T1000 (cell line): ENCODE results near the gene SERINC3.
A peak's percentile ranks its signal among the peaks of the same experiment; 100 is the strongest.
"Not testable (repeated sequence)": the region's sequence is repeated elsewhere in the genome, so short reads cannot be mapped to it uniquely, and the experiment has no call there.

ENCODE experiments used
- DNase-seq: peaks from one replicate; lab custom pipeline; 2025; ENCODE audit warnings: mixed read lengths; lab: John Stamatoyannopoulos, UW

The SERINC3 gene

DNA sequence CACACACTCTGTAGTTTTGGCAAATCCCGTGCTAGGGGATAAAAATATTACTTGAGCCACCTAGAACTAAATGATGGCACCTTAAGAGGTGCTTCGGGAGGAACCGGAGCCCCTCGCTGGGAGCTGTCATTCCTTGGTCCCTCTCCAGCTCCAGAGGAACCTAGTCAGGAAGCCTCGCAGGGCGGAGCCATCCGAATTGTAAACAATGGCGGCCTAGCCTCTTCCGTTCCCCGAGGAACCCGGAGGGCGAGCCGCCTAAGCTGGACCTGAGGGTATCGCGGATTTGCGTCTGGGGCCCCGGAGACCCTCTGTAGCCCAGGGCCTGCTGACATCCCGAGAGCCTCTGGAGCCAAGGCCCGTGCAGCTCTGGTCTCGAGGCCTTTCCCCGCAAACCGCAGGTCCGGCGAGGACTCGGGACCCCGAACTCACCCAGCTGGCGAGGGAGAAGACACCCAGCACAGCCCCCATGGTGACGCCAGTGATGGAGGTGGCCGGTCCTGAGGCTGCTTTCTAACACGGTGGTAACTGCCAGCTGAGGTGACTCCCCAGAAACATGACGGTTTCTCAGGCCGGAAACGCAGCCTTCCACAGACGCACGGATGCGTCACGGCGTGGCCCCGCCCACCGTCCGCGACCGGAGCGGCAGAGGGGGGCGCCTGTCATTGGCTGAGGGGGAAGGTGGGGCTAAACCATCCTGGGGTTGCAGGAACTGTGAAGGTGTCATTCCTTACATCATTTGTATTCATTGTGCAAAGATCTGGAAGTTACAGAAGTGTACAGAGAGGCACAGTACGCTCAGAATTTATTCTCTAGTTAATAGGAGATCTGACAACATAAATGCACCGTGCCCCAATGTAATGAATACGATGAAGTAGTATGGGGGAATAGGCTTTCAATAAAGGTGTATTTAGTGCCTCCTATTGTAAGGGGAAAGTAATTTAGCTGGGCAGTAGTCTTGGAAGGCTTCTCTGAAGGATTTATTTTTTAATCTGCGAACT lies at the start of gene SERINC3:
Gene SERINC3, minus strand, starts transcription at position 587 of the 998 bp plus-strand sequence. Its CDS starts 119 bp downstream, at position 468.
- DNase-seq, result peak; percentile 96

DNA sequence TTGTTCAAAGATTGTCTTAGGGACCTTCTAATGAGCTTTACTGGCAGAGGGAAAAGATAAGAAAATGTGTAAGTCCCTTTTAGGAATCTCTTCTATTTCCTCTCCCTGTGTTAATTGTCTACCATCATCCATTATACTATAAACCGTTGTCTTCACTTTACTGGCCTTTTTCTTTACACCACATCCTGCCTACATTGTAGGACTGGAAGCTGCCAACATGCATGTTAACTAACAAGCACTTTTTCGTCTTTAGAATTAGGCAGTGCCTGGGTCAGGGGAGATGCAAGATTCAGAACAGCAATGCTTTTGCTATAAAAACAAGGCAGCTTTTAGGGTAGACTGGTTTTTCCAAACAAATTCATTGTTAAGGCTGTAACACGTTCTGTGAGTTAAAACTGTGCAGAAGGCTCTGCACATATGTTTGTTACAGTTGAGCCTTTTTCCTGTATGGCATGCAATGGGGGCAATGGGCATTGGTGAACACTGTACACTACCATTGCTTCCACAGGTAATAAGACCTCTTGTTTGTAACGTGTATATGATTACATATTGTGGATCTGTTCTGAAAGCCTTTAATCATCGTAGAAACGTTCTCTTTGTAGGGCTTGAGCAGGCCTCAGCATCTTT lies 49.6 kb upstream of the SERINC3 start:
- DNase-seq, result no peak

DNA sequence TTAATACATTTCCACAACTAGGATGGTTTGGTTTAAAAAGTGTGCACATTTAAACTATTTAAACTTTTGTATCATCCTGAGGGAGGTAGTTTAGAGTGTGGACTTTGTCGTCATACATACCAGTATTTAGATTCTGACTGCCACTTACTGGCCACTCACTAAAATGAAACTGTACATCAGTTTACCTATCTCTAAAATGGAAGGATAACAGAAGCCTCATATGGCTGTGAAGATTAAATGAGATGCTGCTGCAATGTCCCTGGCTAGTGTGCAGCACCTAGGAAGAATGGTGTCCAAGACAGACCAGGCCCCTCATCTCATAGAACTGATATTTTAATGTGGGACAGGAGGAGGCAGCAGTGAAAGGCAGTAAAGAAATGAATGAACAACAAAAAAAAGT lies 48.5 kb upstream of the SERINC3 start:
- DNase-seq, result no peak

DNA sequence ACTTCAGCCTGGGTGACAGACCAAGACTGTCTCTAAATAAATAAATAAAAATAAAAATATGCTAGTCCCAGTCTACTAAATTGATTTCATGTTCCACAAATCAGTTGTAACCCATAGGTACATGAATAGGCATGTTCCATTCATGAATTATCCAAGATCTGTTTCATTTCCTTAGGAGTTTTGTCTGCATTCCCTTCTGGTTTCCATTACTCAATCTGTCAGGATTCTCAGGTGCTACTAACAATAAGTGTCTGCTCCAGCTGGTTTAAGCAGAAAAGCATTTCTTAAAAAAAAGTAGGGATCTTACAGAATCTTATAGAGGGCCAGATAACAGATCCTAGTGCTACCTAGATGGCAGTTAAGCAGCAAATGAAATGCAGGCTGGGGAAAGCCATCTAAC lies 44.9 kb upstream of the SERINC3 start:
- no peak for DNase-seq

DNA sequence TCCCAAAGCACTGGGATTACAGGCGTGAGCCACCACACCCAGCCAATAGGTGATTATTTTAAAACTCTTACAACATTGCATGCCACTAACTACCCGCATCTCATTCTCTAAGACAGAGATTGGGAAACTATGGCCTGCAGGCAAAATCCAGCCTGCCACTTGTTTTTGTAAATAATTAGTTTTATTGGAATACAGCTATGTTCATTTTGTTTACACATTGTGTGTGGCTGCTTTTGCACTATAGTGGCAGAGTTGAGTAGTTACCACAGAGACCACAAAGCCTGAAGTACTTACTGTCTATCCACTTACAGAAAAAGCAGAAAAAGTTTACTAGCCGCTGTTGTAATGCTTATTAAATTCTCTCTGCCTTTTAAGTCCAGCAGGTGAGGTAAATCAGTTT lies 44.1 kb upstream of the SERINC3 start:
- no peak for DNase-seq

DNA sequence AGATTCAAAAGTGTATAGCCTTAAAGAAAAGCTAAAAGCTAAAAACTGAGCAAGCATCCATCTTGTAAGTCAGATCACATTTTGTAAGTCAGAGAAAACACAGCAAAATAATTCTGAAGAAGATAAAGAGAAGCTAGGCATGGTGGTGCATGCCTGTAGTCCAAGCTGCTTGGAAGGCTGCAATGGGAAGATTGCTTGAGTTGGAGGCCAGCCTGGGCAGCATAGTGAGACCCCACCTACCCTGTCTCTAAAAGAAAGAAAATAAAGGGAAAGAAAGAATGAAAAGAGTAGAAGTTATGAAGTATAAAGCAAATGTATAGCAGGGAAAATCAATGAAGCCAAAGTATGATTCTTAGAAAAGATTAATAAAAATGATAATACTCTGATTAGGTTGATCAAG lies 40.0 kb upstream of the SERINC3 start:
- no peak for DNase-seq

DNA sequence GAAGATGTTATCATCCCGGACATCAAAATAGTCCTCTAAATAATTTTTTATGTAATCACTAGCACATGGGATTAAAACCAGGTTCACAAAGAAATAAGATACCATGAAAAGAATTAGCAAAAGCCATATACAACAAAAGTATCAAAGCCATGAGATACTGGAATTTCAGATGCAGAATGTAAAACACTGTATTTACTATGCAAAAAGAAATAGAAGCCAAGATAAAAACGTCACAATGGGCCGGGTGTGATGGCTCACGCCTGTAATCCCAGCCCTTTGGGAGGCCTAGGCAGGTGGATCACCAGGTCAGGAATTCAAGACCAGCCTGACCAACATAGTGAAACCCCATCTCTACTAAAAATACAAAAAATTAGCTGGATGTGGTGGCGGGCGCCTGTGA lies 38.9 kb upstream of the SERINC3 start:
- not testable (repeated sequence) for DNase-seq

DNA sequence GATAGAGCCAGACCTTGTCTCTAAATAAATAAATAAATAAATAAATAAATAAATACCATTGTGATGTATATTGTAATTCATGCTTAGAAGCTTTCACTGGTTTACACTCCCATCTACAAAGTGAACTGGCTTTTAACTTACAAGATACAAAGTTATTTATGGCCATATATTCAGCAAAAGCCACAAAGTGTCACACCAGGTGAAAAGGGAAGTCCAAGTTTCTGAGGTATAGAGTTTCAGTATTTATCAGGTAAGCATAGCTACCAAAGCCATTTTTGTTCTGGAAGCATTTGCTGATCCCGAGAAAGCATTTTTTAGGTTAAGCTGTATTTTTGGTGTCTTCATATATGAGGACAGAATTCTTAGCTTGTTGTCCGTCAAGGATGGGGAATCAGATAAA lies 38.4 kb upstream of the SERINC3 start:
- no peak for DNase-seq

DNA sequence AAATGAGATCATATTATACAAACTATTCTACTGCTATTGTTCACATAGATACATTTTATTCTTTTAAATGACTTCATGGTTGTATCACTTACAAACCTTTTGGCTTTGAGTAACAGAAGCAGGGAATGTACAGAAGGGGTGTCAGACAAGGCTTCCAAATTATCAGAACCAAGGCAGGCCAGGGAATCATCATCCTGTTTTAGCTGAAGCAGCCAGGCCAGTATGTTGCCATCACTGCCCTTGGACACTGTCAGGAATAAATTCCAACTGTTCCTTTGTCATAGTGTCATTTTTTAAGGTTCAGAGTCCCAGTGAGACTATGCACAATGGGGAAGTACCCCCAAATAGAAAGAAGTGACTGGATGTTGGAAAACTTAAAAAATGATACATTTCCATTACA lies 37.4 kb upstream of the SERINC3 start:
- DNase-seq, result no peak

DNA sequence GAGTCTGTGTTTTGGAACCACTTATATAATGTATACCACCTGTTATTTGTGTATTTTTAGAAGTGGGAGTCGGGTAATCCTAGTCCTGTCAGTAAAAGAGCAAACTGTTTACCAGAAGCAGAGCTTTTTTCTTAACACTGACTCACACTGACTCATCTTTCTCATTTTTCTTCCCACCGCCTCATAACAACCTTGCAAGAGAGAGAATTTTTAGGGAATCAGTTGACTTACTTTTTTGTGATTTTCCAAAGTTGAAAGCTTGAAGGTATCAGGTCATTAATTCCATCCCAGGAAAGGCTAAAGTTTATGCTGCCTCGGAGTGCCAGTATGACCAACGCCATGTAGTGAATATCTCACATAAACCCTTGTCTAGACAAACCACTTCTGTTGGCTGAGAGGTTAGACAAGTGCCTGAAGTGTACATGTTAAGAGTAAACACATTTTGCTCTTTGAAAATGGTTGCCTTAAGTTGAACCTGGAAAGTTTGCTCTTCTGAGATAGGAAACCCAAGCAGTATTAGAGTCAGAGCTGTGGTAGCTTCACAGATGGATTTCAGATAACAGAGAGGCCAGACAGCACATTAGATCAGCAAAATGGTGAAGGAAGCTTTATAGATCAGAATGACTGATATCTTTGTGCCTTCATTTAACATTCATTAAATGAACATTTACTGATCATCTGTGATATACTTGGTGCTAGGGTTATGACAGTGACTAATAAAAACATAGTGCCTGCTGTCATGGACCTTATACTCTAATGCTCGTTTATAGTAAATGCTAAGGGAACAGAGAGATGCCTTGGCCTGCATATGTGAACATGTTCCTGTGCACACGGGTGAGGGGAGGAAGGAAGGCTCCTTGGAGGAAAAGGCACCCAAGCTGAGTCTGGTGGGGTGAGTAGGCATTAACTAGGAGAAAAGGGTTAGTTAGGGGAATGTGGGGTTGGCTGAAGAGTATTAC lies 31.4 kb upstream of the SERINC3 start:
- no peak for DNase-seq

DNA sequence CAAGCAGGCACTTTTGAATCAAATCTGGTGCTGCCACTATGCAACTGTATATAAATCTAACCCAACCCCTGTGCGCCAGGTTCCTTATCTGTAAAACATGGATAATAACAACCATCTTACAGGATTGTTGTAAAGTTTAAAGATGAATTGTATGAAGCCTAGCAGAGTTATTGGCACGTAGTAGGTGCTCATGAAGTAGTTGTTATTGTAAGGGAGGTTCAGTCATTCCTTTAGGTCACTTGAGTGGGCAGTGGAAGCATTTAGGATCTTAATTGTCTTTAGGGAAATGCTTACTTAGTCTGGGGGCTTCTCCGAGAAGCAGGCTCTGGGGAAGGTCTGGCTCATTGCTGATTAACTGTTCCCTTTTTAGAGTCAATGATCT lies 30.7 kb upstream of the SERINC3 start:
- DNase-seq, result no peak

DNA sequence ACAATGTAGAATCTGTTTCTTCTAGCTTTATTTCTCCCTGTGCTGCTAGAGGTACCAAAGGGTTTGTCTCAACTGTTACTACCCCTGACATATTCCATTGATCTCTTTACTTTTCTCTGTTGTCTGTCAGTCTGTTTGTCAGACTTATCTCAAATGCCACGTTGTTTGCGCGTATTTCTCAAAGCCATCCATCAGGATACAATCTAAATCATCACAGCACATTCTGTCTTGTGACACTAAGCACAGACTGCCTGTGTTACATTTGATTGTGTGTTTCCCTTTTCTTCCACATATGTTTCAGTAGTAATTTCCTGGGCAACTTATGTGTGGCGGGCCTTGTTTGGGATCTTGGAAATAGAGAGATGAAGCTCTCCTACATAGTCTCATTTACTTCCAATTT lies 30.2 kb upstream of the SERINC3 start:
- no peak for DNase-seq

DNA sequence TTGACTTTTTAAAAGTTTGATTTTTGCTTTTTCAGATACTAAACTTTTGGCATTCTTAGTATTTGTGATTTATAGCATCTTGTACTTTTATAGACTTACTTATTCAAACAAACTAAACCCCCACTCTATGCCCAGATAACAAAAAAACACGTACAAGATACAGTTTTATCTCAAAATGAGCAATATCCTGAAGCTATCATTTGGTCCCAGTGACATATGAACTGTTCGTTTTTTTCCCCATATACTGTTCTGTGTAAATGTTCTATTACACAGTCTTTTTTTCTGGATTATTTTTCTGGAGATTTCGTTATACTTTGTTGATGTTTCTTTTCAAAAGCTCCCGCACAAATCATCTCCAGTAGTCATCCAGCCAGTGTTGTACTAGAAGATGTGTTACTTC lies 27.3 kb upstream of the SERINC3 start:
- DNase-seq, result no peak

DNA sequence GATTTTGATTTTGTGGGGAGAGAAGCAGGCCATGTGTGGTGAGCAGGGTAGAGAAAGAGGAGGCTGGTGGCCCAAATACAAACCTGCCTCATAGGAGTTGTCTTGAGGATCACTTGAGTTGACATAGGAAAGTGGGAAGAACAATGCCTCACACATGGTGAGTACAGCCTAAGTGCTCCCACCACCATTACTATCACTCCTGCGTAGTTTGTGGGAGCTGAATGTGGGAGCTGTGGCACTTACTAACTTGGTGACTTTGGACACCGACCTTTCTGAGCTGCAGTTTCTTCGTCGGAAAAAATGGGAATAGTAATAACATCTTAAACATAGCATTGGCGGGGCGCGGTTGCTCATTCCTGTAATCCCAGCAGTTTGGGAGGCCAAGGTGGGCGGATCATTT lies 25.5 kb upstream of the SERINC3 start:
- no peak for DNase-seq

DNA sequence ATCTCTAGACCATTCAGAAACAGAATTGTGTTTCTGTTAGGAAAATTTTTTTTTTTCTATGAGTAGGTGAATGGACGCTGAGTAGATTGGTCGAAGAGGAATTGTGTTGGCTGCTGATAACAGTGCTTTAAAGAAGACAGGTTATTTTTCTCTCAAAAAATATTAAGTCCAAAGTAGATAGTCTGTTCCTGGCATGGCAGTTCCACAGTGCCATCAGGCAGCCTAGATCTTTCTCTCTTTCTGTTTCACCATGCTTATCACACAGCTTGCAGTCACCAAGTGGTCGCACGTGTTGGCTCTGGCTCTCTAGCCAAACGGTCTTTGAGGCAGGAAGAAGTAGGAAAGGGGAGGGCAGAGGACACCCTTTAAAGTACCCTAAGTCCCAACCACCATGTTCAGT lies 22.4 kb upstream of the SERINC3 start:
- no peak for DNase-seq

DNA sequence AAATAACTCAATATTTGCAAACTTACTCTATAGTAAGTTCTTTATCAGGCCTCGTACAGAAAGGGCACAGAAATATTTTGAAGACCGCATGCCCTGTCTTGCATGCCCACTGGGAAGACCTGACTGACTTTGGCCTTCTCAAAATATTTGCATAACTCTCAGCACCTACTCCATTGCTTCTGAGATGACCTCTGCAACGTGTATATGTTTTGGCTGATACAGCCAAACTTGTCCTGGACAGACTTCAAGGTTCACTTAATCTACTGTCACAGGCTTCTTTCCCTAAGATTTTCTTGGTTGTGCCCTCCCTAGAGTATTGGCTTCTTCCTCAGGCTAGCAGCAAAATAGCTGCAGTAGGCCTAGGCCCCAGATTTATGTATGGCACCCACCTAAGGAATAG lies 21.5 kb upstream of the SERINC3 start:
- DNase-seq, result no peak

DNA sequence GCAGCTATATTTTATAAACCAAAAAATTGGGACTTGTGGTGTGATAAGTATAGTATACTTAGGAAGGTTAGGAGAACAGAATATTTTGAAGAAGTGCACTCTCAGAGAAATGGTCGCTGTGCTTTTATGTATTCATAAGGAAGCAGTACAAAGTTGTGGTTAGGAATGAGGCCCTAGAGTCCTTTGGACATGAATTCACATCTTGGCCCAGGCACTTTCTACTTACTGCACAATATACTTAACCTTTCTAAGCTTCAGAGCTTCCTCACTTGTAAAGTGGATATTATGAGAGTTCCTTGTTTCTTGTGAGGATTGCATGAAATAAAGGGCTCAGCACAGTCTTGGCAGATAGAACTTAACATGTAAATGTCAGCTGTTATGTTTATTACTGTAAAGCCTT lies 21.0 kb upstream of the SERINC3 start:
- DNase-seq, result no peak

DNA sequence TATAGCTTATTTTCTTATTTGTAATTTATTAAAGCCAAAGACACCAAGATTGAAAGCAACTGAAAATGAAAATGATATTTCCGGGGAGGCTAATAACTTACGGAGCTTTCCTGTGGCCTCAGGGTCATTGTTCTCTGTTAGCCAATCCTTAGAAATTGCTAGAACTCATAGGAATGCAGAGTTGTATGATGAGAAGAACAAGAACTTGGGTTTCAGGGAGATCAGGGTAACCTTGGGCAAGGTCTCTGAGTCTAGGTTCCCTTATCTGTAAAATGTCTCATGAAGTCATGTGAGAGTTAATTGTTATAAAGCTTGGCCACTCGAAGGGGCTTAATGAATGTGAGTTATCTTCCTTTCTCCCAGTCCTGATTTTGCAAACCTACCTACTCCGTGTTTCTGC lies 20.1 kb upstream of the SERINC3 start:
- DNase-seq, result no peak

DNA sequence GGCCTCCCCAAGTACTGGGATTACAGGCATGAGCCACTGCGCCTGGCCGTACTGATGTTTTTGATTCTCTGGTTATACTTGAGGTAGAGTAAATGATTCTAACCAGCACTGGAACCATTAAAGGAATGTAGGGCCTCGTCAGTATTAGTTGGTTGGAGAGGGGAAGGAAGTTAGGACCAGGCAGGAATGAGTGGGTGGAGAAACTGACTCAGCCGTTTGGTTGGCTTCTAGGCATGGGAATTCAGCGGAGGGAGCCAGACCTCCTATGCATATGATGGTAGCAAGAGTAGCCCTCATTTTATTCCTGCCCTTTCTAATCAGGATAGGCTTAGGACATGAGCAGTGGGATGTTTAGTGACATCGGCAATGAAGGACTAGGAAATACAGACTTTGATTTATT lies 19.0 kb upstream of the SERINC3 start:
- no peak for DNase-seq

DNA sequence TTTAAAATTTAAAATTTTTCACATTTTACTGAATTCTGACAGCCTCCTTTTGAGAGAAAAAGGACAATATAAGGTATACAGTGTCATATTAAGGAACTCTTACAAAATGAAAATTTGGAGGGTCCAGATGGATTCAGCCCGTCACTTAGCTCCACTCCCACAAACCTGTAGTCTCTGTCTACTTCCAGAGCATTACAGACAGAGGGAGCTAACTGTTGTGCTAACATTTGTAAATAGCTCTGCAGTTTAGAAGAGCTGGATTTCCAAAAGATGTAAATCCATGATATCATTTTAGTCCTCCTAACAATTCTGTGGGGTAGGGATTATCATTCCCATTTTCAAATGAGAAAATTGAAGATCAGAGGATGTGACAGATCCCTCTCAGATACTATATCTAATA lies 16.1 kb upstream of the SERINC3 start:
- no peak for DNase-seq

DNA sequence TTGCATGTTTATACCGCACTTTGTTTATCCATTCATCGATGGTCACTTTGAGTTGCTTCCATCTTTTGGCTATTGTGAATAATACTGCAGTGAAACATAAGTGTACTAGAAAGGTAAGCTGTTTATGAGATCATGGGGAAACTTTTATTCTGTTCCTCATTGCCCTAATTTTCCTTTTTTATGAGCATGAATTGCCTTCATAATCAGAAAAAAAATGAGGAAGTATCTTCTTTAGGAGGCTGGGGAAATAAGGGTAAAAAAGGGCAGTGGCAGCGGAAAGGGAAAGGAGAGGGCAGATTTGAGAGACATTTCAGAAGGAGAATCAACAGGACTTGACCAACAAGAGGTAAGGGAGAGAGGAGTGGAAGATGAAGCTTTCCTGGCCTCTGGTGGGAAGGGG lies 14.3 kb upstream of the SERINC3 start:
- DNase-seq, result no peak

DNA sequence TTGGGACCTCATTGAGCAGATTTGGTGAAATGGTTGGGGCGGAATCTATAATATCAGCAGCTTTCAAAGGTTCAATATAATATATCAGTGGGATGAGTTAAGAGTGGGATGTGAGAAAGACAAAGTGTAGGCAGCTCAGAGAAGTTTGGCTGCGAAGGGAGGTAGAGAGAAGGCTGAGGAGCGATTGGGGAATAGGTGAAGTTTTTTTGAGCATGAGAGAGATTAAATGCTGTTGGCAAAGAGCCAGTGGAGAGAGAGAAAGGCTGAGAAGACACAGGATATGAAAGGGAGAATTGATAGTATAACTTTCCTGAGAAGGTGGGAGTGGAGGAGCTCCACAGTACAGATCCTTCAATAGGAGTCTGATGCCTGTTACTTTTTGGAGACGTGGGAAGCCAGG lies 12.1 kb upstream of the SERINC3 start:
- DNase-seq, result no peak
